ENCODE data around the gene DDX51.

The DDX51 gene

GRCh38 chr12:132166093-132166492 lies 22.0 kb upstream of the DDX51 start:
- DNase-seq = no peak

- DNase-seq = no peak
Observed at GRCh38 chr12:132165584-132165983, 21.5 kb upstream of the DDX51 start.

GRCh38 chr12:132164426-132164825 lies 20.3 kb upstream of the DDX51 start:
- no peak for DNase-seq

- DNase-seq = no peak
Observed at GRCh38 chr12:132163911-132164288, 19.8 kb upstream of the DDX51 start.

GRCh38 chr12:132163041-132163910 lies 19.2 kb upstream of the DDX51 start:
- no peak for DNase-seq

GRCh38 chr12:132162508-132163031 lies 18.5 kb upstream of the DDX51 start:
- peak; percentile 79 for DNase-seq

GRCh38 chr12:132161796-132162507 lies 17.8 kb upstream of the DDX51 start:
- DNase-seq = no peak

GRCh38 chr12:132161036-132161781 lies 17.1 kb upstream of the DDX51 start:
- DNase-seq = peak; percentile 32

GRCh38 chr12:132160601-132161035 lies 16.5 kb upstream of the DDX51 start:
- DNase-seq = no peak

GRCh38 chr12:132160016-132160415 lies 15.9 kb upstream of the DDX51 start:
- no peak for DNase-seq

- no peak for DNase-seq
Observed at GRCh38 chr12:132159555-132160003, 15.5 kb upstream of the DDX51 start.

- DNase-seq = no peak
Observed at GRCh38 chr12:132158677-132159554, 14.8 kb upstream of the DDX51 start.

GRCh38 chr12:132157733-132158409 lies 13.8 kb upstream of the DDX51 start:
- no peak for DNase-seq

- DNase-seq = no peak
Observed at GRCh38 chr12:132156573-132157325, 12.6 kb upstream of the DDX51 start.

- no peak for DNase-seq
Observed at GRCh38 chr12:132155771-132156572, 11.9 kb upstream of the DDX51 start.

GRCh38 chr12:132154941-132155770 lies 11.0 kb upstream of the DDX51 start:
- no peak for DNase-seq

- DNase-seq = no peak
Observed at GRCh38 chr12:132154341-132154761, 10.2 kb upstream of the DDX51 start.
